ENCODE results near the gene RNASE8.

GRCh38 chr14:21089271-21089670, 31.6 kb downstream of the RNASE8 start:
- TF ChIP-seq CTCF (IDR thresholded peaks at IDR 0.05) (no peak), POLR2A (IDR thresholded peaks at IDR 0.05) (no peak)
